Left cardiac atrium (tissue), 4 donors: Measurements from ENCODE around the gene PEAK1. TPM values are rescaled to one million over a fixed set of nuclear protein-coding genes. Genes with fewer than 3 reads are reported as not detected.

Experiments used
- ATAC-seq, 2 donors: fragments of 200-7000 bp; cut with Tn5 transposase; one replicate each; pipeline ENCODE4 v1.9.1; 2020; ENCODE audit warnings: mild to moderate bottlenecking in 2 of 2, moderate library complexity in 2 of 2
- DNase-seq: peaks from one replicate; pipeline ENCODE4 v3.0.0-alpha.2; 2020
- intact Hi-C, 2 donors: fragments of 100-400 bp; cut with DNase I; formaldehyde crosslinking; loops; one replicate each; pipeline versions ENCODE4 v1.14.1 to v1.15.1; 2022 to 2023
- total RNA-seq, 2 donors: library from RNA; stranded (reverse); fragmentation: NEBNext Ultra II Directional; extraction: Animal tissue kit (Norgen Biotek cat#: 25700); gene quantifications; one replicate each; pipeline ENCODE4 v1.2.1, GENCODE V29; 2021
- donor health status: DM: no; HTN: yes; CAD: no.
- donor health status: DM: no; HTN: yes; CAD: no; lungs with severe emphysema.
- donor health status: DM: yes; HTN: yes; CAD: no.
- donor health status: Dilated cardiomyopathy.

The PEAK1 gene
- total RNA-seq, 2 donors from 2014 or later, result 59.0 to 71.7 TPM

- no peak for ATAC-seq
- no peak for DNase-seq
- intact Hi-C loops, result no loop called here
Measured at GRCh38 chr15:77430213-77430612, 10.3 kb upstream of the PEAK1 start.

DNA sequence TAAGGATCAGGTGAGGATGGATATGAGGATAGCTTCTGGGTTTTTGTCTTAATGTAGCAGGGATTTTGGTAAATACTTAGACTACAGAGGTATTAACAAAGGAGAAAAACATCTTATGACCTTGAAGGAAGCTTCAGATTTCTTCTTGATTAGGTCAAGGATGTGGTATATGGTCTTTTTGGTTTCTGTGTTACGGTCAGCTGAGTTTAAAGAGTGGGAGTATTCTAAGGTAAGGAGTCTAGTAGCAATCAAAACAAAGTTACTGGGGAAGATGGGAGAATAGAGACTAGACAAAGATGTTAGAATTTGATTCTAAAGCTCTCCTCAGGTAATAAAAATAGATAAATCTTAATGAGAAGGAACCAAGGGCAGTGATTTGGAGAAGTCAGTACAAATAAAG is 7.0 kb upstream of the PEAK1 start:
- intact Hi-C loops, result no loop called here
- no peak for ATAC-seq
- no peak for DNase-seq

DNA sequence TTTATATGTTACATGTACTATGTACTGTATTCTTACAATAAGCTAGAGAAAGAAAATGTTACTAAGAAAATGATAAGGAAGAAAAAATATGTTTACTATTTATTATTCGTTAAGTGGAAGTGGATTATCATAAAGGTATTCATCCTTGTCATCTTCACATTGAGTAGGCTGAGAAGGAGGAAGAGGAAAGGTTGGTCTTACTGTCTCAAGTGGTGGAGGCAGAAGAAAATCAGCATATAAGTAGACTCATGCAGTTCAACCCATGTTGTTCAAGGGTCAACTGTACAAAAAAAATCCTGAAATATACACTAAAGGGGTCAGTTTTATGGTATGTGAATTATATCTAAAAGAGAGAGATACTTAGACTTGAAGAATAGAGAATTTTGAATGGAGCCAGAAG is 6.5 kb upstream of the PEAK1 start:
- ATAC-seq, result no peak
- intact Hi-C loops, result no loop called here
- DNase-seq, result no peak

DNA sequence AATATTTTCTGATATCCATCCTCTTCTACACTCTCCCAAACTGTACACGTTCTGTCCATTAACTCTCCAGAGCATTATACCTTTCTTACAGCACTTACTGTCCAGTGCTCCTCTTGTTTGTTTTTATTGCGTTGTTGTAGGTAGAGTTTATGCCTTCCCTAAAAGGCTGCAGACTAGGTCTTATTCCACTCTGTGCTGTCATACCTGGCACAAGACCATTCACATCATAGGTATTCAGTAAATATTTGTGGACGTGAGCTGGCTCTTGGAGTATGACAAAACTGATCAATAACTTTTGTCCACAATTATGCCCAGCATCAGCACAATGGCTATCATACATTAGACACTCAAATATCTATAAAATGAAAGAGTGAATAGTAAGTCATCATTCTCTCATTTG is 5.2 kb upstream of the PEAK1 start:
- DNase-seq (no peak), ATAC-seq (no peak)
- intact Hi-C loops, result no loop called here

- no peak for ATAC-seq
- DNase-seq, result no peak
- intact Hi-C loops, result loop anchor here in 1 of 2 donors (5.0 kb wide), 1 partner anchor 76 kb away; no protein-coding TSS in a partner anchor
Measured at GRCh38 chr15:77421370-77421700, 1.4 kb upstream of the PEAK1 start.

DNA sequence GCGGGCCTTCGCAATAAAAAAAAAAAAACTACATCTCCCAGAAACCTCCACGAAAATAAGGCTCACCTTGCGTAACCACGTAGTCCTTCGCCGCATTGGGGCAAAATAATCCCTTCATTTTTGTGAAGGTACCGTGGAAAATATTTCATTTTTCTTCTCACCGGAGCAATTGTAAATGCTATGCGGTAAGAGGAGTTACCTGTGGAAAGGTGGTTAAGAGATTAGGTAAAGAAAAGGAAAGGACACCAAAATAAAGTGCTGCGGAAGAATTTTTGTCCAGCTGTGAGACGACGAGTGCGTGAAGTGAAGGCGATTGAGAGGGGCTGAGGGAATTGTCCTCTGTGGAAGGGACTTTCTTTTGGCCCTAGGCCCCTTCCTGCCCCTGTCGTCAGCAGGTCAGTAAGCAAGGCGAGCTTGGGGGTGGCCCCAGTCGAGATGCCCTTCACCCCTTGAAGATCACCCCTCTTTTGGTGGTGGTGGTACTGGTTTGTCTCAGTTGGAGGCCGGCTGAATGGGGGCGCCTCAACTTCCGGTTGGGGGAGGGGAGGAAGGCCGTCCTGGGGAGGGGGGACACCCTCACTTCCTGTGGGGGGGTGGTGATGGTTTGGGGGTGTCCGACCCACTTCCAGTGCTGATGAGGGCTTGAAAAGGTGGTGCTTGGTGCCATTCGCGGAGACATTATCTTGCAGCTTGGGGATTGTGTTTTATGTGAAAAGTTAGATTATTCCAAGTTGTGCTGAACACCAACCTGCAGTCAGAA is 886 bp upstream of the PEAK1 start, which contains the start of gene HMG20A:
Gene HMG20A (plus strand): TSS at position 279 of the 760 bp plus-strand sequence. CDS start 37,520 bp downstream, outside the sequence.
- peak; percentile 51 to 55 for ATAC-seq
- DNase-seq, result peak; percentile 68
- intact Hi-C loops, result loop anchor here in 1 of 2 donors (5.0 kb wide), 1 partner anchor 77 kb away; no protein-coding TSS in a partner anchor

DNA sequence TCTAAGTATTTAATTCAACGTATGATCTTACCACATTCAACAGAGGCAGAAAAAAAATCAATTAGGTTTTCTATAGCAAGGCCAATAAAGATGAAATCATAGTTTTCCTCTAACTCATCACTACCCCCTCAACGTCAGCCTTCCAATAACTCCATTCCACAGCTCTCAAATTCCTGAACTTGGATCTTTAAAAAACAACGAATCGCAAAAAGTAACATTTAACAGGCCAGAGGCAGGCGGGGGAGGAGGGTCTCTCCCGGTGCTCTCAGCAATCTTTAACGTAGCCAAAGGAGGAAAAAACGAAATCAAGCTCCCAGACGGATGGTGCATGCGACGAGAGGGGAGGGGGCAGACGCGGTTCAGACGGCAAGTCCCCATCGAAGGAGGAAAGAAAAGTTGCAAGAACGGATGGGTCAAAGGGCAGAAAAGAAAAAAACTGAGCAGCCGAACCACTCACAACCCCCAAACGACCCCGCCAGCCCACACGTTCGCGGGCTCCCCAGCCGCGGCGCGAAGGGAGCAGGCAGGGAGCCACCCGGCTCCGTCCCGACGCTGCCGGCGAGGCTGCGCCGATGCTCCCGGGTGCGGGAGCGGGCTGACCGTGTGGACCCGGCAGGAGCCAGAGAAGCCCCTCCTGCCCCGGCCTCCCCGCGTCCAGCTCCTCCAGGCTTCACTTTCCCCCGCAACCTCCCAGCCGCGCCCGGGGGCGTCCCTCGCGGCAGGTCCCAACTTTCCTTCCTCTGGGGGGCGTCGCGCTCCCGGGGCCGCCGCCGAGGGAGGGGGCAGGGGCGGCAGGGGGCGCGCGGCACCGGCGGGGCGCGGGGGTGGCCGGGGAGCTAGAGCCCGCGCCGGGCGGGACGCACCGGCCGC is 703 bp downstream of the PEAK1 start:
- intact Hi-C loops, result loop anchor here (5.0 to 10.0 kb wide), 2 partner anchors 76 to 312 kb away; no protein-coding TSS in a partner anchor
- peak; percentile 1 to 25 for ATAC-seq
- peak; percentile 44 for DNase-seq

DNA sequence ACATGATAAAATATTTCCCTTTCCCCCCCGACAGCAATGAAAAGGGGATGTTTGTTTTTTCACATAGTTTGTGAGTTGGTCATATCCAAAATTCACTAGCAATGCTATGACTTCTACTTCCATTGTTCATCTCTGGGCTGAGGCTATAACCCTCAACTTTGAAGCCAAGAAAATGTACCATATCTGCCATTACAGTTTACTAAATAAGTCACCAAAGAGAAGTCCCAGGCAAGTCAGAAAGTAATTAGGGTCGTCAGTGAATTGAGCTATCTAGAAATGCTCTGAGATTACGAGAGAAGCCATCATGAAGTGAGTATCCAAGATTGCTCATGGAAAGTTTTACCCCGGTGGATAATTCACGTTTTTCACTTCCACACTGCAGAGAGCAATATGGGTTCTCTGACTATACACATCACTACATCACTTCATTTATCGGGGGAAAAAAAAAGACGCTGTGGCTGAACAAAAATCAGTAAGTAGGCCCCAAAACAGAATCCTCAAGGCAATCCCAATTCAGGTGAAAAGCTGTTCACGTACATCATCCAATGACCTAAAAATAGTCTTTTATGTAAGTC is 1.4 kb downstream of the PEAK1 start:
- ATAC-seq (no peak), DNase-seq (no peak)
- intact Hi-C loops, result loop anchor here (5.0 to 10.0 kb wide), 2 partner anchors 76 to 311 kb away; no protein-coding TSS in a partner anchor

DNA sequence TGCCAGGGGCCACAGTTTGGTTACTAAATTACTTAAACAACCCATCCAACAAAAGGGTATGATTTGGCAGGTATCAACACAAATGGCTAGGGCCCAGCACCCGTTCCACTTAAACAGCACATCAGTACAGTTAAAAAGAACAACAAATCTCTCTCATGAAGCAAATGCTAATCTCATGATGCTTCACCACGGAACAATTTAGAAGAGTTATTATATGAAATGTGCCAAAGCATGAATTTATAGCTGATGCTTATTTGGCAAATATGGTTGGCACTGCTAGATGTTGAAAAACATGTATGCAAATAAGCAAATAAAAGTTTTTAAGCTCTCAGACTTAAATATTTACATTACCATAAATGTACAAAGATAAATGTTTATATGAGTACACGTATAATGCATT is 2.3 kb downstream of the PEAK1 start:
- ATAC-seq, result no peak
- no peak for DNase-seq

DNA sequence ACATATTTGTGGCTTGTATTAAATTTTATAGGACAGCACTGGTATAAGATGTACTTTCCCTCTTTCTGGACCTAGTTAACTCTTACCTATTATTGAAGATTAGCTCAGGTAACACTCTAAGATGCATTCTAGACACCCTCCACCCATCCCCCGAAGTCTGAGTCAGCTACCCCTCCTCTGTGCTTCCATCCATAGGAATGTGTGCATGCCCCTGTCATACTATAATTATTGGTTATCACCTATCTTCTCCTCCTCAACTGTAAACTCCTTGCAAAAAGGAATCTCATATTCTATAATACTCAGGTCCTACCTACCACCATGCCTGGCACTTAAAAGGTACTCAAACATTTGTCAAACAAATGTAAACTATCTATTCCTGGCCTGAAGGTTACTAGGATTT is 3.0 kb downstream of the PEAK1 start:
- intact Hi-C loops, result loop anchor here (5.0 to 10.0 kb wide), 2 partner anchors 78 to 310 kb away; no protein-coding TSS in a partner anchor
- ATAC-seq, result no peak
- DNase-seq, result no peak

More for the DNA sequence above, 2.3 kb downstream of the PEAK1 start:
- intact Hi-C loops, result loop anchor here (5.0 to 10.0 kb wide), 2 partner anchors 77 to 310 kb away; no protein-coding TSS in a partner anchor

GRCh38 chr15:77416148-77416455 is 3.8 kb downstream of the PEAK1 start:
- ATAC-seq (no peak), DNase-seq (peak; percentile 41)
- intact Hi-C loops, result loop anchor here (5.0 to 10.0 kb wide), 2 partner anchors 79 to 309 kb away; no protein-coding TSS in a partner anchor

DNA sequence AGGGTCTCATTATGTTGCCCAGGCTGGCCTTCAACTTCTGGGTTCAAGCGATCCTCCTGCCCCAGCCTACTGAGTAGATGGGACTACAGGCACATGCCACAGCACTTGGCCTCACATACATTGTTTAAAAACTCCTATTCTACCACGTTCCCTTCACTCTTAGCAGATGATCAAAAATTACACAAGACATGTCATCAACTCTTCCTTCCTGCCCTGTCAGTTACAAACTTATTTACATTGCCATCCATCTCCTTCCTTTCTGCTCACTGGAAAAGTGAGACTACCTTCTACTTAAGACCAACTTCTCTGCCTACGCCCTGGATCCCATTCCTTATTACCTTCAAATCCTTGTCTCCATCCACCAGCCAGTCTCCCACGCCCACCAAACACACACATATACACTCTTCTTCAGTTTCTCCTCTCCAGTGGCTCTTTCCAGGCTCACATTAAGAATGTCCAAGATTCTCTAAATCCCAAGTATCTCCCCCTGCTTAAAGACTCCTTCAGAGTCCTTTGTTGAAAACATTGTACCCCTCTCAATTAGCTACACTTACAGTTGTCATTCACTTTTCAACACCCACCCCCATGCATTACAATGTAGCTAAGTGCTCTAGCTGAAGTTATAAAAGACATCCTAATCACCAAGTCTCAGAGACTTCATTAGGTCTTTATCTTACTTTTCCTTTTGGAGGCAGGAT is 4.3 kb downstream of the PEAK1 start:
- no peak for DNase-seq
- intact Hi-C loops, result loop anchor here (5.0 to 10.0 kb wide), 2 partner anchors 79 to 308 kb away; no protein-coding TSS in a partner anchor
- no peak for ATAC-seq

DNA sequence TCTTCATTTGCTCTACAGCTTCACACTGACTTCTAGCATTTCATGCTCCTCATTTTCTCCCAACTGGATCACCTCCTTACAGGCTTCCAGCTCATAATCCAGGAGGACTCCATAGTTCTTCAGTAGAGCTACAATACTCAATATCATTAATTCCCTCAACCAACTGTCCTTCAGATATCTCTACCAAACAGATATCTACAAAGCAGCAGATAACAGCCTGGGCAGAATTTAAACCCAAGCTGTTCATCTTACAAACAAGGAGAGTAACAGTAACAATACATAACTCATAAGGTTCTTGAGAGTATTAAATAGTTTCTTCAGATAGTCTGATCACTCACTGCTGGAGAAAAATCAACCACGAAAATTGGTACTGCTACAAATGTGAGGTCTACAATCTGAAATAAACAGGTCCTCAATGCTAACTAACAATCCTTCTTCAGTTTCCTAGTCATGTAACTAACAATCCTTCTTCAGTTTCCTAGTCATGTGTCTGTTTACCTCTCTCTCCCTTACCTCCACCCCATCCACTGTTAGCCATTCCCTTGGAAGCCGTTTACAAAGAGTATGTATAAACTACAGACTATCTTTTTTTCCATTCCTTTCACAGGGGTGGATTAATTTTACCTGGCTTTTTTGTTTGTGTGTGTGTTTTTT is 5.0 kb downstream of the PEAK1 start:
- intact Hi-C loops, result loop anchor here (5.0 to 10.0 kb wide), 2 partner anchors 80 to 308 kb away; no protein-coding TSS in a partner anchor

DNA sequence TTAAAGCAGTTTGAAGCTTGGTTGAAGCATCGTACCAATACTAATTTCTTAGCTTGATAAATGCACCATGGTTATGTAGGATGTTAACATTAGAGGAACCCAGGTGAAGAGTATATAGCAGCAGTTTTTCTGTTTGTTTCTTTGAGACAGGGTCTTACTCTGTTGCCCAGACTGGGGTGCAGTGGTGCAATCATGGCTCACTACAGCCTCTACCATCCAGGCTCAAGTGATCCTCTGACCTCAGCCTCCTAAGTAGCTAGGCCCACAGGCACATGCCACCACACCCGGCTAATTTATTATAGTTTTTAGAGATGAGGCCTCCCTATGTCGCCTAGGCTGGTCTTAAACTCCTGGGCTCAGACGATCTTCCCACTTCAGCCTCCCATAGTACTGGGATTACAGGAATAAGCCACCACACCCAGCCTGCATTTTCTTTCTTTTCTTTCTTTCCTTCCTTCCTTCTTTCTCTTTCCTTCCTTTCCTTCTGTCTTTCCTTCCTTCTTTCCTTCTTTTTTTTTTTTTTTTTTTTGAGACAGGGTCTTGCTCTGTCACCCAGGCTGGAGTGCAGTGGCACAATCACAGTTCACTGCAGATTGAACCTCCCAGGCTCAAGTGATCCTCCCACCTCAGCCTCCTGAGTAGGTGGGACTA is 6.1 kb downstream of the PEAK1 start:
- ATAC-seq (no peak), DNase-seq (no peak)
- intact Hi-C loops, result loop anchor here in 1 of 2 donors (10.0 kb wide), 1 partner anchor 81 kb away; no protein-coding TSS in a partner anchor

More for the DNA sequence above, 5.0 kb downstream of the PEAK1 start:
- DNase-seq, result no peak
- ATAC-seq, result no peak

DNA sequence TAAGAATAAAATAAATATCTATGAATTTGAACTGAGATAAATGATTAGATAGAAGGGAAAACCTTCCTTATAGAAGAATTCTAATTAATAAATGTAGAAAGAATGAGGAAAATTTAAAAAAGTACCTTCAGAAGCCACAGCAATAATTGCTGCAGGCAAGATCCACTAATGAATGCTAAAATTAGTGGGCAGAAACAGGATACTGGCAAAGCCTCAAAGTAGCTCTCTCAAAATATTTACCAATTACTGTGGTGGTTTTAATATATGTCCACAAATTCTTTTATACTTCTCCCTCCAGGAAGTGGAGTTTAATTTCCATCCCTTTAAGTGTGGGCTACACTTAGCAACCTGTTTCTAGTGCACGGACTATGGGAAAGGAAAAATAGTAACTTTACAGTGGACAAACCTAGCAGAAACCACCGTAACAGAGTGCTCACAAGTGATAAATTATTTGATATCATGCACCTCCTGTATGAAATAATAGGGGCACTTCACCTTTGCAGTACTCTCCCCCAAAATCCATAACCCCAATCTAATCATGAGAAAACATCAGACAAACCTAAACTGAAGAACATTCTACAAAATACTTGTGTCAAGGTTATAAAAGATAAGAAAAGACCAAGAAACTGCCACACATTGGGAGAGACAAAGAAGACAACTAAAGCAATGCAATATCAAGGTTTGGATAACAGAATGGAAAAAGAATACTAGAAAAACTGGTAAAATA is 6.8 kb downstream of the PEAK1 start:
- intact Hi-C loops, result loop anchor here in 1 of 2 donors (10.0 kb wide), 1 partner anchor 82 kb away; no protein-coding TSS in a partner anchor
- DNase-seq, result no peak
- ATAC-seq, result no peak

- intact Hi-C loops, result loop anchor here in 1 of 2 donors (10.0 kb wide), 1 partner anchor 83 kb away; no protein-coding TSS in a partner anchor
- DNase-seq (no peak), ATAC-seq (no peak)
Measured at GRCh38 chr15:77411619-77411976, 8.3 kb downstream of the PEAK1 start.
